Glutamatergic neuron (in vitro differentiated cells): ENCODE results near the gene GPR84. TPM values are rescaled to one million over a fixed set of nuclear protein-coding genes. Genes with fewer than 3 reads are reported as not detected.
A peak's percentile ranks its signal among the peaks of the same experiment; 100 is the strongest.

Experiments used
- DNase-seq: peaks from one replicate; pipeline ENCODE4 v3.0.0; 2022
- H3K27ac Mint-ChIP-seq: one replicate; pipeline ENCODE4 v1.8.0; 2020; ENCODE audit warnings: mild to moderate bottlenecking, mixed read lengths, inconsistent platforms; ENCODE audit not compliant: unreplicated experiment
- H3K27me3 Mint-ChIP-seq: one replicate; pipeline ENCODE4 v1.8.0; 2020; ENCODE audit warnings: mild to moderate bottlenecking, moderate library complexity, mixed read lengths, inconsistent platforms; ENCODE audit not compliant: unreplicated experiment
- H3K36me3 Mint-ChIP-seq: one replicate; pipeline ENCODE4 v1.8.0; 2020; ENCODE audit warnings: mild to moderate bottlenecking, mixed read lengths, inconsistent platforms; ENCODE audit not compliant: unreplicated experiment
- H3K4me1 Mint-ChIP-seq: one replicate; pipeline ENCODE4 v1.8.0; 2020; ENCODE audit warnings: mild to moderate bottlenecking, low read depth, mixed read lengths, inconsistent platforms; ENCODE audit not compliant: unreplicated experiment
- H3K4me3 Mint-ChIP-seq: one replicate; pipeline ENCODE4 v1.8.0; 2020; ENCODE audit warnings: mild to moderate bottlenecking, mixed read lengths, inconsistent platforms; ENCODE audit not compliant: unreplicated experiment
- H3K9me3 Mint-ChIP-seq: one replicate; pipeline ENCODE4 v1.8.0; 2020; ENCODE audit warnings: mild to moderate bottlenecking, moderate library complexity, mixed read lengths, inconsistent platforms; ENCODE audit not compliant: unreplicated experiment
- total RNA-seq: library from RNA; stranded (reverse); fragmentation: NEBNext Ultra II Directional; extraction: Animal tissue kit (Norgen Biotek cat#: 25700); gene quantifications from one replicate; pipeline ENCODE4 v1.2.1, GENCODE V29; 2021; ENCODE audit not compliant: unreplicated experiment
- TF ChIP-seq, protein P1 (sequence below): fragments of 200-600 bp; sonication (generic); IDR thresholded peaks from one replicate; pipeline ENCODE4 v1.5.0; 2021; ENCODE audit not compliant: partially characterized antibody, unreplicated experiment

The GPR84 gene
- total RNA-seq, 1 donor from 2014 or later: not detected

DNA sequence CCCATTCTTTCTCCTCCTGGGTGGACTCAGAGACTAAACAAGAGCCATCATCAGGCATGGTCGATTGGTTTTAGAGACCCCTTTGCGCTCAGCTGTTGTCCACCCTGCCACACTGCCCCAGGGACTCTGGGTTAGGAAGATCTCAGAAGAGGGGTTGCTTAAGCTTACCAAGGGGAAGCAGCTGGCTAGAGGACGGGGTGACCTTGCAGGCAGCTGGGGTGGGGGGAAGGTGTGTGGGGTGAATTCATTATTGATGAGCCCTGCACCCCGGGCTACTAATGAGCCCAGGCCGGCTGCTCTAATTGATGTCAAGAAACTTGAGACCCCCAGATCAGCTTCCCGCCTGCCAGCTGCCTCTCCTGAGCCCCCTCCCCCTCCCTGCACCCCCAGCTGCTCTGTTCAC is 28.9 kb upstream of the GPR84 start:
- TF ChIP-seq, protein P1, sequence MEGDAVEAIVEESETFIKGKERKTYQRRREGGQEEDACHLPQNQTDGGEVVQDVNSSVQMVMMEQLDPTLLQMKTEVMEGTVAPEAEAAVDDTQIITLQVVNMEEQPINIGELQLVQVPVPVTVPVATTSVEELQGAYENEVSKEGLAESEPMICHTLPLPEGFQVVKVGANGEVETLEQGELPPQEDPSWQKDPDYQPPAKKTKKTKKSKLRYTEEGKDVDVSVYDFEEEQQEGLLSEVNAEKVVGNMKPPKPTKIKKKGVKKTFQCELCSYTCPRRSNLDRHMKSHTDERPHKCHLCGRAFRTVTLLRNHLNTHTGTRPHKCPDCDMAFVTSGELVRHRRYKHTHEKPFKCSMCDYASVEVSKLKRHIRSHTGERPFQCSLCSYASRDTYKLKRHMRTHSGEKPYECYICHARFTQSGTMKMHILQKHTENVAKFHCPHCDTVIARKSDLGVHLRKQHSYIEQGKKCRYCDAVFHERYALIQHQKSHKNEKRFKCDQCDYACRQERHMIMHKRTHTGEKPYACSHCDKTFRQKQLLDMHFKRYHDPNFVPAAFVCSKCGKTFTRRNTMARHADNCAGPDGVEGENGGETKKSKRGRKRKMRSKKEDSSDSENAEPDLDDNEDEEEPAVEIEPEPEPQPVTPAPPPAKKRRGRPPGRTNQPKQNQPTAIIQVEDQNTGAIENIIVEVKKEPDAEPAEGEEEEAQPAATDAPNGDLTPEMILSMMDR: no peak
- peaks cover 6% of the 10 kb centered on the region for H3K9me3 Mint-ChIP-seq
- peaks cover 28% of the 10 kb centered on the region for H3K4me1 Mint-ChIP-seq
- peak; percentile 69 for DNase-seq
- peak overlapping the region; percentile 77 for H3K27ac Mint-ChIP-seq
- no peaks in the 10 kb centered on the region for H3K36me3 Mint-ChIP-seq
- peak overlapping the region; percentile 65 for H3K4me3 Mint-ChIP-seq
- H3K27me3 Mint-ChIP-seq: peaks cover 5% of the 10 kb centered on the region

DNA sequence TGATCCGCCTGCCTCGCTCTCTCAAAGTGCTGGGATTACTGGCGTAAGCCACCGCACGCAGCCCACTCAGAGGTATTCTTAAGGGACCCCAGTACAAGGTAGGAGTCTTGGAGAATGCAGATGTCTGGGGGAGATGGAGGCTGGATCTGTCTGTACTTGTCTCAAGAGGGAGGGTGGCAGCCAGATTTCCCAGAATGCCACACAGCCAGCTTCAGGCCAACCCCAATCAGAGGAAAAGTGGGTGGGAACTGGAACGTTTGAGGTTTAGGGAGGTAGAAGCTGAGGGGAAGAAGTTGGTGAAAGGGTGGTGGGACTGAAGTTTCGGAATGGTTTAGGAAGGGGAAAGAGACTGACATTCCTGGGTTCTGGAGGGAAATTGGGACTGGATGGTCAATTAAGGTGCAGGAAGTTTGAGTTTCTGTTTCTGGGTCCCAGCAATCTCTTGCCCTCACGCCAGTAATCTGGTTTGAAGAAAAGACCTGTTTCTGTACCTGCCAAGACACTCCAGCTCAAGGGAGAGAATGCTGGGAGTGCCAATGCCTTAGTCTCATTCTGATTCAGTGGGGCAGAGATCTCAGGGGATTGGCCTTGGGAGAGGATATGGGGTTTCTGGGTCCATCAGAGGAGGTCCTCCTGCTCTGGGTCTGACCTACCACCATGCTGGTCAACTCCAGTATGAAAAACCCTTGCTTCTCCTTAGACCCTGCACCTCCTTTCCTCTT is 28.4 kb upstream of the GPR84 start:
- H3K4me1 Mint-ChIP-seq: peaks cover 32% of the 10 kb centered on the region
- TF ChIP-seq, protein P1: no peak
- peaks cover 7% of the 10 kb centered on the region for H3K27me3 Mint-ChIP-seq
- peak overlapping the region; percentile 77 for H3K27ac Mint-ChIP-seq
- DNase-seq: no peak
- peaks cover 8% of the 10 kb centered on the region for H3K9me3 Mint-ChIP-seq
- peak overlapping the region; percentile 87 for H3K4me3 Mint-ChIP-seq
- no peaks in the 10 kb centered on the region for H3K36me3 Mint-ChIP-seq

DNA sequence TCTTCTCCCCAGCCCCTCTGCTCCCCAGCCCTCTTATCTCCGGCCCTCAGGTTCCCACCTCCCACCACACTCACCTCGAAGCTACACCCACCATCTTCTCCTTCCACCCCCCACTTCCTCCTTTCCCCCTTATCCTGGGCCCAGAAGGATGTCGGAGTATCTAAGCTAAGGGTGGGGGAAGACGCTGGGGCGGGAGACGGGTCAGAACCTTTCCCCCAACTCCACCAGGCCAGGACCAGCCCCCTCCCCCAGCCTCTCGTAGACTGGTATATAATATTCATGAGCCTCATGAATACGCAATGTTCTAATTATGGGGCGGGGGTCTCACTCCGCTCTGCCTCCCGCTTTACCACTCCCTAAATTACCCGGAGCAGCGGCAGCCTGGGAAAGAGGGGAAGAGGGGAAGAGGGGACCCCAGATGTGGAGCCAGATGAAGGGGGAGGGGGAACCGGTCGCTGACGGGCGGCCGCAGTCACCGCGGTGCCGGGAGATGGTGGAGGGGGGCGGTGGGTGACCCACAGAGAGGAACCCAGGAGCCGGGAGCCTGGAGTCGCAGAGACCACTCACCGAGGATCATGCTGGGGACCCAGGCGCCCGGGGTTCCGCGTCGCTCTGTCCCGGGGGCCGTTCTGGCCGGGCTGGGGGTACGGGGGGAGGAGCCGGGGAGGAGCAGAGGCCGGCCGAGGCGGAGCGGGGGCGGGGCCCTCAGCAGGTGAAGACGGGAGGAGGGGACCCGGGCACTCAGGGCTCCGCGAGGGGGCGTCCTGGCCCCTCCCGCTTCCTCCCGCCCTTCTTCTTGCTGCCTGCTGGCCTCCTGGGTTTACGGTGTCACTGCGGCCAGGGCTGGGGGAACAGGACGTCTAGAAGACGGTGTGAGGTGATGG is 26.6 kb upstream of the GPR84 start:
- Mint-ChIP-seq H3K4me3 (peak overlapping the region; percentile 87), H3K27me3 (peaks cover 7% of the 10 kb centered on the region), H3K27ac (no peak overlapping the region), H3K4me1 (peaks cover 40% of the 10 kb centered on the region), H3K9me3 (peaks cover 10% of the 10 kb centered on the region), H3K36me3 (no peaks in the 10 kb centered on the region)
- TF ChIP-seq, protein P1: no peak
- peak; percentile 71 for DNase-seq

DNA sequence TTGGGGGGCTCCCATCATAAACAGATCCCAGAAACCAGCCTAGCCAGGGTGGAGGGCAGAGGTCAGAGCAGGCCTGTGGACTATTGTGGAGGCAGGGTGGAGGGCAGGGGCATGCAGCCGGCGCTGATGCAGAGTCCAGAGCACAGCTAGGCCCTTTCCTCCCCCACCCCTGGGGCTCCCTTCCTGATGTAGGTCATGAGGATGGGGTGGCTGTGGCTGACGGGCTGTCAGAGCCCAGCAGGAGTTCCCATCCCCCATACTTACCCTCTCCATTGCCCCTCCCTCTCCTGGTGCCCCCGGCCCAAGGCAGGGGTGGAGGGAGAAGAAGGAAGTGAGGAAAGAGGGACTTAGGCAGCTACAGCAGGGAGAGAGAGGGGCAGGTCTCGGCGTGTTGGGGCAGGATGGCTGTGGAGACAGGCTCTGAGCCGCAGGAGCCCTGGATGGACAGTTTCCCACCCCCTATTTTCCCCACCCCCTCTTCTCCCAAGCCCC is 25.9 kb upstream of the GPR84 start:
- H3K27ac Mint-ChIP-seq: peak overlapping the region; percentile 10
- H3K9me3 Mint-ChIP-seq: peaks cover 10% of the 10 kb centered on the region
- DNase-seq: no peak
- no peaks in the 10 kb centered on the region for H3K36me3 Mint-ChIP-seq
- TF ChIP-seq, protein P1: no peak
- peaks cover 8% of the 10 kb centered on the region for H3K27me3 Mint-ChIP-seq
- H3K4me3 Mint-ChIP-seq: peak overlapping the region; percentile 81
- H3K4me1 Mint-ChIP-seq: peaks cover 43% of the 10 kb centered on the region
